Measurements from ENCODE around the gene CCDC51.
A peak's percentile ranks its signal among the peaks of the same experiment; 100 is the strongest.

Gene CCDC51

DNA sequence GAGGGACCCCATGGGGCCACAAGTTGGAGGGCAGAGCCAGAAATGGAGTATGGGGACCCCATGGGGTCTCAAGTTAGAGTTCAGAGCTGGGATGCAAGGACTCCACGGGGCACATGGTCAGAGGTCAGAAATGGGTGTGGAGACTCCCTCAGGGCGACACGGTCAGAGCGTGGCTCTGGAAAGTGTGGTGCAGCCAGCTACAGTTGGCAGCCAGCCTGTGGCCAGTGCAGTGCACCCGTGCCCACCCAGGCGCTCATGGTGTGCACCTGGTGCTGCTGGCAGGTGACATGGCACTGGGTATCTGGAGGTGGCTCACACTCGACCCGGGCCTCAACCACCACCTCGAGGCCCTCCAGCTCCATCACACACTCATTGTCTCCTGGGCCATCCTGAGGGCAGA is 21.3 kb downstream of the CCDC51 start:
- DNase-seq, result no peak

DNA sequence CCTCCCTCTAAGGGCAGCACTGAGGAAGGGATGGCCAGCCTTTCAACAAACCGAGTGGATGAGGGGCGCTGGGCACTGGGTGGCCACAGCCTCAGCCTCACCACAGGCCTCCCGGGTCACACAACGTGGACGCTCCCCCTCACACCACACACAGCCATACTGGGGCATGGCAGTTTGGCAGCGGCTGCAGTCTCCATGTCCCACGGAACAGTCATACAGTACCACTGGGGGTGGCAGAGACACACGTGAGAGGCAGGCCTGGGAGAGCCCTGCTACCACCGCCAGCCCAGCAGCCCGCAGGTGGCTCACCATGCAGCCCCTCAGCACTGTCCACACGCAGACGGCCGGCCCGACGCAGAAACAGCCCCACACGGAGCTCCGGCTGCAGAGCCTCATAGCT is 21.8 kb downstream of the CCDC51 start:
- no peak for DNase-seq

GRCh38 chr3:48417529-48418108 is 22.3 kb downstream of the CCDC51 start:
- DNase-seq, result no peak

DNA sequence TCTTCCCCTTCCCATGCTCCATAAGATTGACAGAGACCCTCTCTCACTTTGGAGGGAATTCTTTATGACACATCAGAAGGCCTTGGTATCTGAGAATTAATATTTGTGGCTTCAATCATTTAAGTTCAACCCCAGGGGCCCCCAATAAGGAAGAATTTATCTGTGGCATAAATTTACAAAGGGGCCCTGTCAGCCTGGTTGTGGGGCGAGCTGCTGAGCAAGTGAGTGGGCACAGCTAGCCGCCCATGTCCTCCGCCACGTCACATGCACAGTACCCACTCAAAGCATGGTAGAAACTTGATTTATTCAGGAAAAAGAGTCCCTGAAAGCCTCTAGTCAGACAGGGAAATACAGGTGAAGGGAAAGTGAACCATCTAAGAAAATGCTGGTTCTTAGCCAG is 23.4 kb downstream of the CCDC51 start:
- DNase-seq, result no peak

GRCh38 chr3:48416091-48416505 is 23.8 kb downstream of the CCDC51 start:
- no peak for DNase-seq

DNA sequence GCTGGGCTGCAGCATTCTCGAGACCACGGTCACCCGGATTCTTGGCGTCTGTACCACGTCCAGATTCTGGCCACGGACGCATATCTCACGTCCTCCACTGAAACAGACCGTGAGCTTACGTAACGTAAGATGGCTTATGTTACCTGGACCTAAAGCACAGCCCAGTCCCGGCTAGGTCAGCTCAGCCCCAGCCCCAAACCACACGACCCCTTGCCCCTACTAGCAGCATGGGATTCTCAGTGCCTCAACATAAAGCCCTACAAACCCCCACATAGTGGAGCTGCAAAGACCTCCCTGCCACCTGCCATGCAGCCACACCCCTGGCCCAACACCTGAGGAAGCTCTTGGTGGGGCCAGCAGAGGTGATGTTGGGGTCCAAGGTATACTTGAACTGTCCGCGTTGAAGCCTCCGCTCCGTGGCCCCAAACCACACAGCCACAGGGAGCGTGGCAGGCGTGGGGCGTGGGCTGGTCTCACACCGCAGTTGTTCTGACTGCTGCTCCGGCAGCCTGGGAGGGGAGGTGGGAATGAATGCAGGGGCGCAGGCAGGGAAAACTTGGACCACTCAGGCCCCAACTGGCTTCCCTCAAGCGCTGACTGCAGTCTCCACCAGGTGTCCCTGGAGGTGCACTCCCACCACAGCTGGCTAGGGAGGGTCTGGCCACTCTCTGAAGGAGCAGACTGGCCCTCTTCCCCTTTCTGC is 24.5 kb downstream of the CCDC51 start:
- DNase-seq, result no peak

DNA sequence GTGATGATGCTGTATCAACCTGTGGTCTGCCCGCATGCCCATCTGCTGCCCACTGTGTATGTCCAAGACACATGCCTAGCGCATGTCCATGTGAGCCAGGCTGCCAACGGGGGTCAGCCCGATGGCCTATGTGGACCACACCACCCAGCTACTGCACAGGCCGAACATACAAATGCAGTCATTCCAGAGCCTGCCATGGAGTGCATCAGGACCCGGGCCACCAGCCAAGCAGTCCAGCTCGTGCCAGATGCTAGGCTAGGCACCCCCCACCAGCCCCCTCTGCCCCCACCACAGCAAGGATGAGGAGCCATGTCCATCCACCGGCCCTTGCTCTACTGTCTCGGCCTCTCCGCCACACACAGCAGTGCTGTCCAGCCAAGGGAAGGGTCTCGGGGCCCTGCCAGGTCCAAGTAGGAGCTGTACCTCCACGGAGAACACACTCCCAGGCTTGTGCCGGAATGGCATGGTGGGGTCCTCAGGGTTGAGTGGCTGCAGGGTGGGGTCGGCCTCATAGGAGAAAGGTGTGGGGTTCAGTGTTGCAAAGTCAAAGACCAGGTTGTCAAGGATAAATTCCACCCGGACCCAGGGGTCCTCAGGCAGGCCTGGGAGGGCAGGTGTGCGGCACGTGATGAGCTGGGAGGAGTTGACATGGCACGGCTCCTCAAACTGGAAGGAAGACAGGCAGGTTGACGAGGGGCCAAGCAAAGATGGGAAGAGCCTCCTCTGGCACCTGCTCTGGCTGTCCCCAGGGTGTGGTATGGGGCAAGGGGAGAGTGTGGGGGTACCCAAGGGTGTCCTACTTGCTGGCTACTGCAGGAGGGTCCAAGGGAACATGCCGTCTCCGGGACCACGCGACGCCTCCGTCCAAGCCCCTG is 25.3 kb downstream of the CCDC51 start:
- no peak for DNase-seq

GRCh38 chr3:48413611-48414010 is 26.3 kb downstream of the CCDC51 start:
- DNase-seq, result no peak

GRCh38 chr3:48413086-48413485 is 26.8 kb downstream of the CCDC51 start:
- no peak for DNase-seq

DNA sequence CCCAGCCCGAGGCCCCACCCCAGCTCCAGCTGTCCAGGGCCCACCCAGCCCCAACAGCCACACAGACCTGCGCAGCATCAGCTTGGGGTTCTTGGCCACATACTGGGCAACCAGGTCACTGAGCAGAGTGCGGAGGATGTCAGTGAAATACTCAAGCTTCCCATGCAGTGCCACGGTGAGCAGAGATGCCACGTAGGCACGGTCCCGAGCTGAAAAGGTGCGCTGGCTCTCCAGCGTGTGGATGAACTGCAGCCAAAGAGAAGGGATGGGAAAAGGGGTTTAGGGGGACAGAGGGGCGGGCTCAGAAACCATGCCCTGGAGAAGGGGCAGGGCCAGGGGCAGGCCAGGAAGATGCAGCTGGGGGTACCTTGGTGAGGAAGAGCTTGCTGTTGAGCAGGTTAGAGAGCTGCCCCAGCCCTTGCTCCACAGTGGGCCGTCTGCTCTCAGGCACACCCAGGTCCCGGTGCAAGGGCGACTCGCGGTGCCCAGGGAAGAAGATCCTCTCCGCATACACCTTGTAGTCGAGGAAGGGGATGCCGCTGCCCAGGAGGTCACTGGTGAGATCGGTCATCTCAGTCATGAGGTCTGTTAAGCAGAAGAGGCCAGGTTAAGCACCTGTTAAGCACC is 27.4 kb downstream of the CCDC51 start:
- no peak for DNase-seq

DNA sequence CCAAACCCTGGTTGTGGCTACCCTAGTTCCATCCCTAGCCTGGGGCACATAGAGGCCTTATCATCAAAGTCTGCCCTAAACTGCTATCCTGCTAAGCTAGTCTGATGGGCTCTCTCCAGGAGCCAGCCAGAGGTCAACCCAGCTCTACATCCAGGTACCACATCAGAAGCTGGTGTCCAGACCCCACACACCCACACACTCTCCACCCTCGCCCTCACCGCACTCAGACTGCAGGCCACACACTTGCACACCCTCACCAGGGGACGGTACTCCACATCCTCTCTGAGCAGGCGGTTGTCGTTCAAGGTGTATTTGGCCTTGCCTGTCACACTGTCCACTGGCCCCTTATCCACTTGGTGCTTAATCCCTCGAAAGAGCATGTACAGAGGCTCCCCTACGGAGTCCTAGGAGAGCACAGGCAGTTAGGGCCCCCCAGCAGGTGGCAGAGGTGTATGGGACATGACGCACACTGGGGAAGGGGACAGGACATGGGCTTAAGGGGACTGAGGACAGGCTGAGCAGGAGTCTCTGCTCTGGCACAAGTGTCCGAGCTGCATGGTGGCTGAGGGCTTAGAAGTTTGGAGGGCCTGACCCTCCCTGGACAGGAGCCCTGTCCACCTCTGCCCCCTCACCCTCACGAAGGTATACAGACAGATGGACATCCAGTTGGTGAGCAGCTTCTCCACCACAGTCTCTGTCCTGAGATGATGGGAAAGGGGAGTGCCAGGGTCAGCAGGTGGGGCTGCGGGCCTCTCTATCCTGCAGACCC is 28.1 kb downstream of the CCDC51 start:
- DNase-seq, result no peak

GRCh38 chr3:48411041-48411588 is 28.8 kb downstream of the CCDC51 start:
- no peak for DNase-seq

DNA sequence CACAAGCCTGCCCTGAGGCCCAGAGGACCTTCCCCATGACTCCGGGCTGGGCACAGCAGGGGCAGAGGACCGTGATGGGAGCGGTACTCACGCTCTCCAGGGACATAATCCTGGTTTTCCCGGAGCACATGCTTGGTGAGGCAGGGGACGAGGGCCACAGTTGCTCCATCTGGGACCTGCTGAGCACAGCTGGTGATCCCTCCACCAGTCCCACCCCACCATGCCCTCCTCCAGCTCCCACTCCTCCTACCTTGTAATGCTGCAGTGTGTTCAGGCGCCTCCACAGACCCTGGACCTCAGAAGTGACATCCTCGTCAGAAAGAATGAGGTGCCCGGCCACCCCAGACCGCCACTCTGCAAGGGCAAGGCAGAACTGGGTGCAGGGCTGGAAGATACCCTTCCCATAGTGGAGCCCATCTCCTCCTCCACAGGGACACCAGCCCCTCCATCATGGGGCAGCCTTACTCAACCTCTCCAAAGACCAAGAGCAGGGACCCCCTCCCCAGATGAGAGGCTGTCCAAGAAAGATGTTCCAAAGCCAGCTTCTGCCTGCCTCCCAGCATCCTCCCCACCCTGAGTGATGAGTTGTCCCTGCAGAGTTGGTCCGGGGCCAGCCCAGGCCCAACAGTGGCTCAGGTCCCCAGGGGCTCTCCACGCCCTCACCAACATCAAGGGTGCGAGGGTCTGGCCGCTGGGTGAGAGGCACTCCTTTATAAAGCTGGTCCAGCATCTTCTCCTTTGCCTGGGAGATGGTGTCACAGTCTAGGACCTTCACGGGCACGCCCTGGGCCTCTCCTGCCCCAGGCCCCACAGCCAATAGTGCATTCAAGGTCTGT is 29.5 kb downstream of the CCDC51 start:
- peak in 1 of 2 experiments; percentile 7 for DNase-seq

DNA sequence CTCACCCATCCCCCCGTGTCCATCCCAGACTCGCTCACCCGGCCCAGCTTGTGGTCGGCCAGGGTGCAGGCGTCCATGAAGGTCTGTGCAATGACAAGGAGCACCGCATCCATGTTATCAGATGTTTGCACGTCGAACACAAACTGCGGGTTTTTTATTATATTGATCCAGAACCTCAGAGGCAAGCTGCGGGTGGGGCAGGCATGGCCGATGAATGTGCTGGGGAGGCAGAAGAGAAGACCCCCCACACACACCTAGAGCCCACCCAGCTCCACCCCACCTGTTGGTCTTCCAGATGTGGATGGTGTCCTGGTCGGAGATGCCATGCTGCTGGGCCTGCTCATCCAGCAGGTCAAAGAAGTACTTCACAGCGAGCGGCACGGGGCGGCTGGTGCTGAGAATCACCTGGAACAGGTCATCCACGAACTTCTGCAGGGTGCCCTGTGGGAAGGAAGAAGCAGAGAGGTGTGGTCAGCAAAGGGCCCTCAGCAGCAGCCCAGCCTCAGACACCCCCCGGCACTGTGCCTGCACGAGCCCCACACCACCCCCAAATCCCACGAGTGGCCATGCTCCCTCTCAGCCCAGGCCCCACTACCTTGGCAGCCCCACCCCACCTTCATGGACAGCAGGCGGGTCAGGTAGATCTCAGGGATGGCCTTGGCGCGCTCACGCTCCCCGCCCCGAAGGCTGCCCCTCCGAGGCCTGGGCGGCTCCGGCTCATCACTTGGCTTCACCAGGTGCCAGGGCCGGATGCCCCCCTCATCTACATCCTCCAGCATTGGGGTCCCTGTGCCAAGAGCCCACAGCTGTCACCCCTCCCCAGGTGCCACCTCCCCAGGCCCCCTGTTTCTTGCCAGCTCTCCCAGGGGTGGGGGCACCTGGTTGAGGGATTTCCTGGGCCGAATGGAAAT is 30.4 kb downstream of the CCDC51 start:
- no peak for DNase-seq

- DNase-seq, result peak in 1 of 2 experiments; percentile 22
Observed at GRCh38 chr3:48408823-48409281, 31.1 kb downstream of the CCDC51 start.

DNA sequence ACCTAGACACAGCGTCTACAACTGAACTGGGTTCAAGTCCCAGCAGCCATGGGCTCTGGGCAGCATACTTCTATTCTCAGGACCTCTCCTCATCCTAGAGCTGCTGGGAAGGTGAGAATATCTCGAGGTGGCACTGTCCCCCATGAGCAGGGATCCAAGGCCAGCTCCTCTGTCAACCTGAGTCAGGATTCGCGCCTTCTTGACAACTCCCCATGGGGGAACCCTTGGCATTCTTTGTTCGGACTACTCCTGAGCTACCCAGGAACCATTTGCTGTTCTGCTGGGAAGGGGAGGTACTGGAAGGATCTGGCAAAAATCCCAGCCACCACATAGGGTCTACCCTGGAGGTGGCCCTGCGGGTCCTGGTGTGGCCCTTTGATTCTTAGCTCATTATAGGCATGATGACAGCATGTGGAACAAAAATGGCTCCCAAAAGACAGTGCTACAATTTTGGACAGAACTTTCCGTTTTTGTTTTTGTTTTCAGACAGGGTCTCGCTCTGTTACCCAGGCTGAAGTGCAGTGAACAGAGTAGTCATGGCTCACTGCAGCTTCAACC is 32.3 kb downstream of the CCDC51 start:
- no peak for DNase-seq

DNA sequence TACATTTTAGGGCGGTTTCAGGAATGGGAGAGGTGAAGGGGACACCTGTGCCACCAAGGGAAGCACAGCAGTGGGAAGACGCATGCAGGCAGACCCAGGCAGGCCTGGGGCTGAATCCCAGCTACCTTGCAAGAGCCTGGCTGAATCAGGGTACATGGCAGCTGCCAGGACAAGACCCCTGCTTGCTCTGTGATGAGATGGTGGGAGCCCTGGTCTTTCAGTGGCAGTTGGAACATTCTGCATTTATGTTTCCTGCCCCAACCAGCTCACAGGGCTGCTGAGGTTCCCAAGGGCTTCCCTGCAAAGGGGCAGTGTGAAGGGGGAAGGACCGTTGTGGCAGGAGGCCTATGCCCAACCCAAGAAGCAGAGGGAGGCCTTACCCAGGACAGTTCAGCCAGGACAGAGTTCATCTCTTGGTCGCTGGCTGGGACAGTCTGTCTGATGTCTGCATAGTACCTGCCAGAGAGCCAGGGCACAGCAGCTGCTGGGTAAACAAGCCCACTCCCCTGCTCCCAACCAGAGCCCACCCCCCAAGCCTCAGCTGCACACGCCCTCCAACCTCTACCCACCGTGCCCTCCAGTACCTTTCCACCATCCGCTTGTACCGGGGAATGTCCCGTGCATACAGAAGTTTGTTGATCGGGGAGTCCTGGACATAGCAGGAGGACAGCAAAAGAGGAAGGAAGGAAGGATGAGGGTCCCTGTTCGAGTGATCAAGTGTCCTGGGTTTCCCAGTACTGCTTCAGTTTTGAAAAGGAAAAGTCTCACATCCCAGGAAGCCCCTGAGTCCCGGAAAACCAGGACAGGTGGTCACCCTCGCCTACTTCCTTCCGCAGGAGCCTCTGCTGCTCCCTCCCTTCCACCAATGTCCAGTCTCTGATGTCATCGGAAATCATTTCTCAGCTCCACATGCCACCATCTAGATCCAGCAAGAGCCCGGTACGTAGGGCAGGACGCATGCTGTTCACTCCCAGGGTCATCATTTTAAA is 33.2 kb downstream of the CCDC51 start:
- DNase-seq, result peak; percentile 11 to 12

- DNase-seq, result peak; percentile 10 to 12
Observed at GRCh38 chr3:48405971-48406370, 33.9 kb downstream of the CCDC51 start.
